K562 (cell line): ENCODE measurements around the gene MAML3. TPM values are rescaled to one million over a fixed set of nuclear protein-coding genes. Genes with fewer than 3 reads are reported as not detected.
A peak's percentile ranks its signal among the peaks of the same experiment; 100 is the strongest.

ENCODE experiments used
- ATAC-seq: fragments of 200-7000 bp; cut with Tn5 transposase; 3 replicates; pipeline ENCODE4 v1.9.1; 2020; ENCODE audit warnings: moderate library complexity
- BruUV-seq: library from RNA; stranded (reverse); fragments of 400-500 nt; replicated peaks from 2 replicates; lab custom pipeline; 2021; lab: Mats Ljungman, UMichigan
- CTCF ChIA-PET: fragments of 300-600 bp; formaldehyde crosslinking; extraction: SDS; loops from one replicate; lab custom pipeline; 2021; ENCODE audit warnings: low intra/inter-chr PET ratio; lab: Yijun Ruan, JAX
- POLR2A ChIA-PET: fragments of 300-600, 350-650 bp; sonication (Branson Sonifier 250); formaldehyde crosslinking; extraction: SDS; loops from one replicate; lab custom pipeline; 2021; ENCODE audit warnings: antibody characterized with exemption, inconsistent platforms; lab: Yijun Ruan, JAX
- DNase-seq, 4 experiments: peaks; one replicate each; pipeline versions ENCODE4 v3.0.0 to v3.0.0-alpha.2; 2011 to 2018; ENCODE audit warnings: low spot score in 3 of 4, mixed read lengths in 3 of 4; ENCODE audit errors: extremely low read depth in 1 of 4
- FAIRE-seq: peaks from 2 replicates; lab custom pipeline; 2011; peaks lifted over from hg19 to GRCh38; lab: Jason Lieb, UNC
- H2AFZ ChIP-seq: 2 replicates; pipeline ENCODE4 v1.6.0; 2011; ENCODE audit warnings: low read depth, low read length, control low read depth, inconsistent platforms
- H3K27ac ChIP-seq: fragments of 200-600 bp; 3 replicates; pipeline ENCODE4 v1.8.0; 2011; ENCODE audit warnings: low read depth, mild to moderate bottlenecking, control low read depth, inconsistent platforms, low read length, moderate library complexity, mixed read lengths; ENCODE audit errors: extremely low read depth
- H3K27me3 ChIP-seq, 2 experiments: fragments of 300-600 bp in 1 of 2; 2 replicates in 1 of 2; 3 replicates in 1 of 2; pipeline versions ENCODE4 v1.6.0 to v1.8.0; 2011; ENCODE audit warnings: inconsistent platforms in 2 of 2, low read length in 2 of 2, mild to moderate bottlenecking in 1 of 2, mixed read lengths in 1 of 2, moderate library complexity in 1 of 2; ENCODE audit not compliant: control insufficient read depth in 2 of 2, insufficient read depth in 2 of 2
- H3K36me3 ChIP-seq: fragments of 300-600 bp; 3 replicates; pipeline ENCODE4 v1.8.0; 2011; ENCODE audit warnings: mild to moderate bottlenecking, low read length, inconsistent platforms; ENCODE audit not compliant: control insufficient read depth, insufficient read depth
- H3K4me1 ChIP-seq, 2 experiments: fragments of 200-600 bp in 1 of 2; replicated peaks in 1 of 2; 2 replicates in 1 of 2; 3 replicates in 1 of 2; pipeline versions ENCODE4 v1.5.1 to v1.8.0; 2011; ENCODE audit warnings: inconsistent platforms in 2 of 2, low read length in 2 of 2, mild to moderate bottlenecking in 1 of 2, mixed read lengths in 1 of 2, moderate library complexity in 1 of 2; ENCODE audit not compliant: control insufficient read depth in 2 of 2, insufficient read depth in 2 of 2
- H3K4me2 ChIP-seq: 2 replicates; pipeline ENCODE4 v1.6.1; 2011; ENCODE audit warnings: low read length, control low read depth, inconsistent platforms, mixed read lengths; ENCODE audit not compliant: insufficient read depth
- H3K4me3 ChIP-seq: fragments of 200-600 bp; sonication (generic), shearing (Covaris generic); 2 replicates; pipeline ENCODE4 v1.5.1; 2016; ENCODE audit warnings: control low read depth, inconsistent platforms
- H3K79me2 ChIP-seq: fragments of 200-600 bp; 3 replicates; pipeline ENCODE4 v1.8.0; 2011; ENCODE audit warnings: low read length, inconsistent platforms; ENCODE audit not compliant: control insufficient read depth, insufficient read depth
- H3K9ac ChIP-seq, 2 experiments: 2 replicates each; pipeline versions ENCODE4 v1.6.0 to v1.6.1; 2011; ENCODE audit warnings: low read depth in 2 of 2, low read length in 2 of 2, control low read depth in 1 of 2, inconsistent platforms in 1 of 2, mild to moderate bottlenecking in 1 of 2, mixed read lengths in 1 of 2; ENCODE audit not compliant: insufficient read depth in 1 of 2
- H3K9me1 ChIP-seq: one replicate; pipeline ENCODE4 v1.6.0; 2011; ENCODE audit warnings: inconsistent platforms, mild to moderate bottlenecking, low read length, moderate library complexity; ENCODE audit not compliant: control insufficient read depth, insufficient read depth
- H3K9me3 ChIP-seq: replicated peaks from 2 replicates; pipeline ENCODE4 v1.5.1; 2011; ENCODE audit warnings: low read depth, low read length, inconsistent platforms; ENCODE audit not compliant: control insufficient read depth, insufficient read depth
- H4K20me1 ChIP-seq: replicated peaks from 2 replicates; pipeline ENCODE4 v1.6.1; 2011; ENCODE audit warnings: low read length, inconsistent platforms, mixed read lengths; ENCODE audit not compliant: control insufficient read depth, insufficient read depth
- CHD2 ChIP-seq: IDR thresholded peaks from 2 replicates; pipeline ENCODE4 v1.6.1; 2011; ENCODE audit warnings: low read depth, low read length
- MLX ChIP-seq, 2 experiments: fragments of 450-650 bp in 1 of 2; sonication (generic) in 1 of 2; formaldehyde crosslinking; conservative IDR thresholded peaks; 2 replicates each; pipeline versions ENCODE4 v1.4.0 to v1.8.1; 2020 to 2022; ENCODE audit warnings: mild to moderate bottlenecking in 1 of 2, missing genetic modification reagents in 1 of 2
- NR2F6 ChIP-seq: fragments of 450-650 bp; formaldehyde crosslinking; IDR thresholded peaks from 2 replicates; pipeline ENCODE4 v1.4.0; 2020; ENCODE audit warnings: mild to moderate bottlenecking
- ZBTB33 ChIP-seq: sonication (generic); formaldehyde crosslinking; IDR thresholded peaks from 2 replicates; pipeline ENCODE4 v1.8.1; 2023; ENCODE audit warnings: mild to moderate bottlenecking, missing genetic modification reagents
- ZBTB9 ChIP-seq: fragments of 450-650 bp; formaldehyde crosslinking; IDR thresholded peaks from 2 replicates; pipeline ENCODE4 v1.4.0; 2020; ENCODE audit warnings: mild to moderate bottlenecking, moderate library complexity
- ZNF518B ChIP-seq: fragments of 250-450 bp; sonication (Bioruptor Pico); IDR thresholded peaks from 2 replicates; pipeline ENCODE4 v1.5.0; 2021; ENCODE audit warnings: mild to moderate bottlenecking, moderate library complexity
- WGBS: fragments of 100-300 bp; shearing (Covaris generic); methylation state at CpG from one replicate; pipeline ENCODE4 v1.1.6; 2016; ENCODE audit warnings: low coverage, mixed read lengths; ENCODE audit not compliant: insufficient coverage; ENCODE audit errors: missing lambda C conversion rate; 5-methylcytosine and 5-hydroxymethylcytosine counted together
- in situ Hi-C: fragments of 300-500 bp; cut with MboI; formaldehyde crosslinking; loops from 4 replicates; pipeline ENCODE4 v1.15.0; 2018; ENCODE audit warnings: inconsistent platforms, mixed read lengths
- intact Hi-C: fragments of 100-400 bp; cut with micrococcal nuclease; formaldehyde crosslinking; loops from 2 replicates; pipeline ENCODE4 v1.14.2; 2022
- polyA plus RNA-seq, 8 experiments: library from polyadenylated mRNA; depleted of rRNA in 4 of 8; stranded (reverse) in 5 of 8; unstranded in 3 of 8; fragments of >200 nt; fragmentation: Nextera tagmentation in 2 of 8; fragmentation: Illumina TruSeq in 1 of 8; extraction: Ambion mirVana in 2 of 8; extraction: Trizol in 1 of 8; gene quantifications; 2 replicates each; pipeline versions ENCODE4 v1.2.1 to v1.2.3, GENCODE V29; 2011 to 2014; ENCODE audit warnings: inconsistent platforms in 1 of 8, missing spikeins in 1 of 8
- total RNA-seq, 7 experiments: library from RNA; depleted of rRNA in 6 of 7; stranded (reverse); fragments of >200 nt in 6 of 7; fragmentation: Illumina TruSeq in 2 of 7; extraction: Trizol in 2 of 7; gene quantifications; 2 replicates each; pipeline versions ENCODE4 v1.2.1 to v1.2.3, GENCODE V29; 2011 to 2021; ENCODE audit warnings: low replicate concordance in 1 of 7
- TF ChIP-seq, protein P1 (sequence below), 3 experiments: IDR thresholded peaks in 2 of 3; conservative IDR thresholded peaks in 1 of 3; 2 replicates each; pipeline ENCODE4 v1.5.1; 2011 to 2012; ENCODE audit warnings: low read length in 3 of 3, mild to moderate bottlenecking in 3 of 3, control low read depth in 2 of 3, improper control_type of control experiment in 1 of 3, inconsistent platforms in 1 of 3, low read depth in 1 of 3, mixed read lengths in 1 of 3, moderate library complexity in 1 of 3; ENCODE audit not compliant: insufficient read depth in 2 of 3
- TF ChIP-seq, protein P2 (sequence below): fragments of 250-450 bp; sonication (Bioruptor Pico); IDR thresholded peaks from 2 replicates; pipeline ENCODE4 v1.5.0; 2020; ENCODE audit warnings: mild to moderate bottlenecking

MAML3 gene
- total and polyA plus RNA-seq, 9 of the 15 experiments (the other 6 are each of a cell fraction or from before 2014, with no cell fraction given), result 0.01 to 0.55 (median 0.25) TPM

DNA sequence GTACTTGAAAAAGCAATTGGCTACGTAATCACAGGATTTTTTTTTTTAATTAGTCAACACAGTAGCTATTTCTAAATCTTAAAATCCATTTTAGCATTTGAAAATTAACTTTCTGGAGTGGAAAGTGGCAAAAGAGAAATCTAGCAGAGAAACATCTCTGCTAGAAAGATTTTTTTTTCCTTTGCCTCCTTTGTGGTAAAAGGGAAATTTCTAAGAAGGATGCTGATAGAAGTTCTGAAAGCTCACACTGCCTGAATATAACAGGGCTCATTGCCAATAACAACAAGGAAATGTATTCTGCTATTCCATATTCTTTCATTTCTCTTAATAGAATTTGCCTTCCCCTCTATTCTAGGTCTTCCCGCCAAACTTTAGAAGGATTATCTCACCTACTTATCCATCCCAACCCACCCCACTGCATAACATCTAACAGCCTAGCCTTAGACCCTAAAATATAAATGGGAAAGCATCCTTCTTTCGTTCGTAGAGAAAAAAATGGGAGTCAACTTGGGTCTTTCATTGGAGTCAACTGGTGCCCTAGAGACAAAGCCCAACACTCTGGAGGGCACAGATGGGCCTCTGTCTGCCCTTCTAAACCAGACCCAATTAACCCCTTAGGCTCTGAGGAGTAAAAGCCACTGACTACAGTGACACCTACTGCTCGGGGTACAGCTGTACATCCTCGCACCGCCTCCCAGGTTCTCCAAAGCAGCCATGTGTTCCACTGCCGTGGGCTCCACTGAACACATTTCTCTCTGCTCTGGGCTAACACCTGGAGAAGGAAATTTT lies 103.9 kb downstream of the MAML3 start:
- DNase-seq, result peak in 2 of 4 experiments; percentile 11 to 14
- no peak for FAIRE-seq
- ChIA-PET POLR2A (no interaction called here), CTCF (no interaction called here)
- Histone ChIP-seq H3K9me3 (no peaks in the 10 kb centered on the region), H3K4me2 (no peak overlapping the region), H3K27ac (no peak overlapping the region), H3K9ac (no peak overlapping the region), H3K9me1 (no peaks in the 10 kb centered on the region), H3K4me1 (no peaks in the 10 kb centered on the region; a peak in 1 of 5 replicates), H4K20me1 (peaks cover 3% of the 10 kb centered on the region; the same call in 1 of the 2 replicates), H3K36me3 (no peaks in the 10 kb centered on the region), H3K27me3 (peaks cover 7 to 21% of the 10 kb centered on the region in 2 experiments; a peak in 4 of 5 replicates), H3K79me2 (no peaks in the 10 kb centered on the region), H3K4me3 (no peak overlapping the region), H2AFZ (0 out of 2 replicates have a peak overlapping the region, but pooled peaks have one; percentile 14)
- WGBS, result under 1% methylated on average over 8 of the region's 8 CpGs
- no TSS peak for BruUV-seq
- in situ Hi-C loops (no loop called here), intact Hi-C loops (loop anchor here (5.0 kb wide), 1 partner anchor 102 kb away; the partner anchor contains the start of gene MAML3)
- ATAC-seq, result peak; percentile 78
- TF ChIP-seq, protein P1, sequence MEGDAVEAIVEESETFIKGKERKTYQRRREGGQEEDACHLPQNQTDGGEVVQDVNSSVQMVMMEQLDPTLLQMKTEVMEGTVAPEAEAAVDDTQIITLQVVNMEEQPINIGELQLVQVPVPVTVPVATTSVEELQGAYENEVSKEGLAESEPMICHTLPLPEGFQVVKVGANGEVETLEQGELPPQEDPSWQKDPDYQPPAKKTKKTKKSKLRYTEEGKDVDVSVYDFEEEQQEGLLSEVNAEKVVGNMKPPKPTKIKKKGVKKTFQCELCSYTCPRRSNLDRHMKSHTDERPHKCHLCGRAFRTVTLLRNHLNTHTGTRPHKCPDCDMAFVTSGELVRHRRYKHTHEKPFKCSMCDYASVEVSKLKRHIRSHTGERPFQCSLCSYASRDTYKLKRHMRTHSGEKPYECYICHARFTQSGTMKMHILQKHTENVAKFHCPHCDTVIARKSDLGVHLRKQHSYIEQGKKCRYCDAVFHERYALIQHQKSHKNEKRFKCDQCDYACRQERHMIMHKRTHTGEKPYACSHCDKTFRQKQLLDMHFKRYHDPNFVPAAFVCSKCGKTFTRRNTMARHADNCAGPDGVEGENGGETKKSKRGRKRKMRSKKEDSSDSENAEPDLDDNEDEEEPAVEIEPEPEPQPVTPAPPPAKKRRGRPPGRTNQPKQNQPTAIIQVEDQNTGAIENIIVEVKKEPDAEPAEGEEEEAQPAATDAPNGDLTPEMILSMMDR (IDR thresholded peaks at IDR 0.05 in 2 of 3, conservative IDR thresholded peaks at IDR 0.05 in 1 of 3; ENCODE audit: insufficient read depth in 2 of 3, low read depth in 1 of 3, low read length in 3 of 3), result peak; percentile 26 to 47 (median 40); a peak in 4 of 6 replicates
- TF ChIP-seq NR2F6 (CRISPR knock-in tag), result no peak
- TF ChIP-seq ZNF518B, result no peak
- TF ChIP-seq ZBTB33 (CRISPR knock-in tag), result no peak
- TF ChIP-seq, protein P2, sequence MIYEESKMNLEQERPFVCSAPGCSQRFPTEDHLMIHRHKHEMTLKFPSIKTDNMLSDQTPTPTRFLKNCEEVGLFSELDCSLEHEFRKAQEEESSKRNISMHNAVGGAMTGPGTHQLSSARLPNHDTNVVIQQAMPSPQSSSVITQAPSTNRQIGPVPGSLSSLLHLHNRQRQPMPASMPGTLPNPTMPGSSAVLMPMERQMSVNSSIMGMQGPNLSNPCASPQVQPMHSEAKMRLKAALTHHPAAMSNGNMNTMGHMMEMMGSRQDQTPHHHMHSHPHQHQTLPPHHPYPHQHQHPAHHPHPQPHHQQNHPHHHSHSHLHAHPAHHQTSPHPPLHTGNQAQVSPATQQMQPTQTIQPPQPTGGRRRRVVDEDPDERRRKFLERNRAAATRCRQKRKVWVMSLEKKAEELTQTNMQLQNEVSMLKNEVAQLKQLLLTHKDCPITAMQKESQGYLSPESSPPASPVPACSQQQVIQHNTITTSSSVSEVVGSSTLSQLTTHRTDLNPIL (CRISPR knock-in tag), result no peak
- TF ChIP-seq MLX (CRISPR knock-in tag; conservative IDR thresholded peaks at IDR 0.05), result no peak
- TF ChIP-seq ZBTB9 (CRISPR knock-in tag), result no peak
- no peak for TF ChIP-seq CHD2
